OCI-LY3 (cell line): ENCODE results near the gene MORN5.

Source experiments
- H2AFZ ChIP-seq: fragments of 200-600, 300-600 bp; shearing (Covaris generic); 2 replicates; pipeline ENCODE4 v1.6.0; 2014; ENCODE audit warnings: antibody characterized with exemption, low read depth, low read length
- H3K27ac ChIP-seq: fragments of 200-600, 300-600 bp; sonication (generic); 2 replicates; pipeline ENCODE4 v1.5.1; 2014; ENCODE audit warnings: mild to moderate bottlenecking, low read length, moderate library complexity, mixed read lengths
- H3K27me3 ChIP-seq: fragments of 200-600, 300-600 bp; sonication (generic); 2 replicates; pipeline ENCODE4 v1.6.1; 2014; ENCODE audit warnings: low read depth, low read length, mixed read lengths
- H3K36me3 ChIP-seq: fragments of 200-600, 300-600 bp; sonication (generic); replicated peaks from 2 replicates; pipeline ENCODE3; 2014; ENCODE audit warnings: low read depth, low read length, mixed read lengths
- H3K4me1 ChIP-seq: fragments of 300-600, 200-600 bp; sonication (generic); 2 replicates; pipeline ENCODE4 v1.6.1; 2014; ENCODE audit warnings: low read length, mixed read lengths
- H3K4me2 ChIP-seq: fragments of 200-600, 300-600 bp; sonication (generic); 2 replicates; pipeline ENCODE4 v1.6.1; 2014; ENCODE audit warnings: low read length, mixed read lengths
- H3K4me3 ChIP-seq: fragments of 300-600, 200-600 bp; sonication (generic); 2 replicates; pipeline ENCODE4 v1.5.1; 2014; ENCODE audit warnings: antibody characterized with exemption, mild to moderate bottlenecking, low read length, moderate library complexity
- H3K79me2 ChIP-seq: fragments of 300-600, 200-600 bp; shearing (Covaris generic); 2 replicates; pipeline ENCODE4 v1.6.1; 2014; ENCODE audit warnings: mild to moderate bottlenecking, low read length, mixed read lengths
- H3K9ac ChIP-seq: fragments of 300-600, 200-600 bp; shearing (Covaris generic); 2 replicates; pipeline ENCODE4 v1.6.0; 2014; ENCODE audit warnings: mild to moderate bottlenecking, low read length, moderate library complexity
- H3K9me3 ChIP-seq: fragments of 200-600, 300-600 bp; shearing (Covaris generic); 2 replicates; pipeline ENCODE4 v1.6.1; 2014; ENCODE audit warnings: low read length, mixed read lengths; ENCODE audit not compliant: insufficient read depth
- H4K20me1 ChIP-seq: fragments of 200-600, 300-600 bp; sonication (generic); 2 replicates; pipeline ENCODE4 v1.6.1; 2016; ENCODE audit warnings: low read length, mixed read lengths; ENCODE audit not compliant: insufficient read depth
- EZH2phosphoT487 ChIP-seq: fragments of 200-600 bp; shearing (Covaris generic); IDR thresholded peaks from 2 replicates; pipeline ENCODE4 v1.6.1; 2018; ENCODE audit warnings: antibody characterized with exemption, mixed run types, low read depth
- TF ChIP-seq, protein P1 (sequence below): fragments of 200-600, 300-600 bp; sonication (generic); IDR thresholded peaks from 2 replicates; pipeline ENCODE4 v1.5.1; 2014; ENCODE audit warnings: antibody characterized with exemption, low read length, low read depth

Gene MORN5

DNA sequence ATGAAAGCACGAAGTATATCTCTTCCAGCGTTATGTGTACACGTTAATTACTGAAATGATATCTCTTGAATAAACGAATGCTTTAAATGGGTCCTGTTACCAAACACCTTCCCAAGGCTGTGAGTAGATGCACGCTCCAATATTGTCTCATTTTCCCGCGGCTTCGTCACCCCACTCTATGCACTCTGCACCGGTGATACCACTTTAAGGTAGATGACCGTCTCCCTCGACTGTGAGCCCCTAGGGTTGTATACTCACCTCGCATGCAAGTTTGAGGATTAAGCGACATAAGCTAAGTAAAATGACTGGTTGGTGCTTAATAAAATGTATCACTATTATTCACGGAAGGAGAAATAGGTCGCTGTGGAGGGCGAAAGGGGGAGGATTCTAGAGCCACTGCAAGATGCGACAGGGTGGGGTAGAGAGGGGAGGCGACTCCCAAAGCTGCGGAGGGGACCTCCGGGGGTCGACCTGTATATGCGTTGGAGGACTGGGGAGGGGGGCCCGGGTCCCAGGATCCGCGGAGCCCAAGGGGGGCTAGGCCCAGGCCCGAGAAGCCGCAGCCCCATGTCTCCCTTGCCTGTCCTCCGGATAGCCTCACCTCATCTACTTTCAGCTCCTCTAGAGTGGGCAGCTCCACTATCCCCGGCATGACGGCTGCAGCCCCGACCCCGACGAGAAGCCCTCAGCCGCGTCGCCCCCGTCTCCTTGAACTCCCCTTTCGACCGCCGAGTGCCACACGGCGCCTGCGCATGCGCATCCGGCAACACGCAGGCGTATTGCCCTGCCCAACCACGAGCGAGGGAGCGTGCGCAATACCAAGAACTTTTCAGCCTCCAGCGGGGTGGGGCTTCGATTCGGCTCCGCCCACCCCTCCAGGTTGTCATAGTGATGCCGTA lies at the start of gene MORN5, which contains the start of gene NDUFA8:
TSS of gene MORN5 (plus strand) at position 883 of the 899 bp plus-strand sequence. CDS start 65 bp downstream, outside the sequence.
TSS of gene NDUFA8 (minus strand) at position 754 of the 899 bp plus-strand sequence. CDS start at position 652, 102 bp downstream.
- 0 out of 2 replicates have a peak, but pooled peaks cover 3% of the 10 kb centered on the region for H3K27me3 ChIP-seq
- no peaks in the 10 kb centered on the region for H4K20me1 ChIP-seq
- H3K9ac ChIP-seq = peak within 1 kb of the TSS; percentile 87
- TF ChIP-seq, protein P1, sequence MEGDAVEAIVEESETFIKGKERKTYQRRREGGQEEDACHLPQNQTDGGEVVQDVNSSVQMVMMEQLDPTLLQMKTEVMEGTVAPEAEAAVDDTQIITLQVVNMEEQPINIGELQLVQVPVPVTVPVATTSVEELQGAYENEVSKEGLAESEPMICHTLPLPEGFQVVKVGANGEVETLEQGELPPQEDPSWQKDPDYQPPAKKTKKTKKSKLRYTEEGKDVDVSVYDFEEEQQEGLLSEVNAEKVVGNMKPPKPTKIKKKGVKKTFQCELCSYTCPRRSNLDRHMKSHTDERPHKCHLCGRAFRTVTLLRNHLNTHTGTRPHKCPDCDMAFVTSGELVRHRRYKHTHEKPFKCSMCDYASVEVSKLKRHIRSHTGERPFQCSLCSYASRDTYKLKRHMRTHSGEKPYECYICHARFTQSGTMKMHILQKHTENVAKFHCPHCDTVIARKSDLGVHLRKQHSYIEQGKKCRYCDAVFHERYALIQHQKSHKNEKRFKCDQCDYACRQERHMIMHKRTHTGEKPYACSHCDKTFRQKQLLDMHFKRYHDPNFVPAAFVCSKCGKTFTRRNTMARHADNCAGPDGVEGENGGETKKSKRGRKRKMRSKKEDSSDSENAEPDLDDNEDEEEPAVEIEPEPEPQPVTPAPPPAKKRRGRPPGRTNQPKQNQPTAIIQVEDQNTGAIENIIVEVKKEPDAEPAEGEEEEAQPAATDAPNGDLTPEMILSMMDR = no peak
- no peak for TF ChIP-seq EZH2phosphoT487
- peaks cover 42% of the 10 kb centered on the region for H3K79me2 ChIP-seq
- H3K9me3 ChIP-seq = peaks cover 6% of the 10 kb centered on the region
- H3K36me3 ChIP-seq = no peaks in the 10 kb centered on the region
- peak within 1 kb of the TSS; percentile 25 for H3K27ac ChIP-seq
- H2AFZ ChIP-seq = peak within 1 kb of the TSS; percentile 96
- peak within 1 kb of the TSS; percentile 86 for H3K4me2 ChIP-seq
- peaks cover 7% of the 10 kb centered on the region; the same call in 1 of the 2 replicates for H3K4me1 ChIP-seq
- peak within 1 kb of the TSS; percentile 94 for H3K4me3 ChIP-seq

DNA sequence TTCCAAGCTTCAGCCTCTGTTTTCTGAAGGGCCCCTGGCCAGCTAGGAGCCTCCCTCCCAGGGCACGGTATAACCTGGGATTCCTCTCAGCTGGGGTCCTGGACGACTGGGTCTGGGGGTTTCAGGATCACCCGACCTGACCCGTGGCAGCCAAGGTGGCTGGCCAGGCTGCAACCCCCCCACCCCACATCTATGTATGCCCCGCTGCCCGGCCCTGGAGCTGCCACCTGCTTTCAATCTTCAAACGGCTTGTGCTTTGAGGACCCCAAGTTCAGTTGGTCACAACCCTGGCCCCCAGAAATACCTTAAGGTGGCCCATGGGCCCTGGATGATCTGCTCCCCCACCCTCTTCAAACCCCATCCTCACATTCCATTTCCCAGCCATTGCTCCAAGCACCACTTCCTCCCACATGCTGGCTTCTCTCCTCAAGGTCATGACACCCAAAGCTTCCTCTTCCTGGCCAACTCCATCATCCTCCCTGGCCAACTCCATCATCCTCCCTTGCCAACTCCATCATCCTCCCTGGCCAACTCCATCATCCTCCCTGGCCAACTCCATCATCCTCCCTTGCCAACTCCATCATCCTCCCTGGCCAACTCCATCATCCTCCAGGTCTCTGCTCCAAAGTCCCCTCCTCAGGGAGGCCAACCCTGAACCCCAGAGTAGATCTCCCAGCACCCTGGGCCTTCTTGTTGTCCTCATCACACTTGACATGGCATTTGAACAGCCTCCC lies 49.4 kb upstream of the MORN5 start:
- Histone ChIP-seq H3K4me1 (no peaks in the 10 kb centered on the region), H3K9me3 (no peaks in the 10 kb centered on the region), H3K4me2 (no peak overlapping the region), H3K9ac (no peak overlapping the region), H3K36me3 (no peaks in the 10 kb centered on the region), H2AFZ (no peak overlapping the region), H3K4me3 (no peak overlapping the region), H3K27me3 (peaks cover 13% of the 10 kb centered on the region; the same call in 1 of the 2 replicates), H3K79me2 (no peaks in the 10 kb centered on the region), H3K27ac (no peak overlapping the region), H4K20me1 (no peaks in the 10 kb centered on the region)
- no peak for TF ChIP-seq EZH2phosphoT487
- TF ChIP-seq, protein P1 = no peak

DNA sequence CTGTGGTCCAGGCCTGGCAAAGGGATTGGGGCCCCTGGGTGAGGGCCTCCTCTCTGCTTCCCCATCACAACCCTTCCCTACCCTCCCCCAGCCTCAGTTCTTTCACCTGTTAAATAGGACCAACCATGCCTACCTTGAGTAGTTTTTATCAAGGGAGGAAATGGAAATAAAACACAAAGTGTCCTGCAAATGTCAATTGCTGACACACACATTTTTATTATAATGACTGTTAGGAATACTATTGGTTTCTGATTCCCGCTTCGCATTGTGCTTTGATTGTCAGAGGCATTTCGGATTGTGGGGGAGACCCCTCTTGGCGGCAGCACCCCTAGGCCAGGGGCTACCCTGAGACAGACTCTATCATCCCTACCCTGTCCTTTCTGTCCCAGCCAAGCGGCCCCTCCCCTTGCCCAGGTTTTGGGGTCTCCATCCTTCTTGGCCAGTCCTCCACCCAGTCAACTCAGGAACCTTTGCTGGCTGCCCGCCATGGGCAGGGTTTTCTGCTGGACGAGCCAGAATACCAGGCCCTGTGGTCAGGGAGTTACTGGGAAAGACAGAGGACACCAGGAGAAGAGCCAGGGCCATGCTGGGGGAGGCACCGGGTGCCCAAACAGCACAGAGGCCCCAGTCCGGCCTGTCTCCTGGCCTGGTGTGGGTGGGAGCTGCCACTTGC lies 48.2 kb upstream of the MORN5 start:
- Histone ChIP-seq H4K20me1 (no peaks in the 10 kb centered on the region), H3K4me2 (no peak overlapping the region), H3K79me2 (no peaks in the 10 kb centered on the region), H3K36me3 (no peaks in the 10 kb centered on the region), H3K9ac (no peak overlapping the region), H3K4me3 (no peak overlapping the region), H3K4me1 (no peaks in the 10 kb centered on the region), H3K27ac (no peak overlapping the region), H3K9me3 (no peaks in the 10 kb centered on the region), H2AFZ (no peak overlapping the region), H3K27me3 (peaks cover 13% of the 10 kb centered on the region; the same call in 1 of the 2 replicates)
- TF ChIP-seq, protein P1 = no peak
- TF ChIP-seq EZH2phosphoT487 = no peak
